Prostate gland (tissue), 2 donors: ENCODE results near the gene MTMR10. TPM values are rescaled to one million over a fixed set of nuclear protein-coding genes. Genes with fewer than 3 reads are reported as not detected.
A peak's percentile ranks its signal among the peaks of the same experiment; 100 is the strongest.

Experiments
- DNase-seq: peaks from one replicate; pipeline ENCODE4 v3.0.0-alpha.2; 2019; ENCODE audit warnings: low spot score
- H3K27ac ChIP-seq, 2 donors: fragments of 200-600 bp; sonication (generic); 2 replicates each; pipeline ENCODE4 v1.5.1; 2017 to 2019
- H3K27me3 ChIP-seq: fragments of 200-600 bp; sonication (generic); replicated peaks from 2 replicates; pipeline ENCODE4 v1.5.1; 2019; ENCODE audit not compliant: insufficient read depth
- H3K36me3 ChIP-seq, 2 donors: fragments of 200-600 bp; sonication (generic); 1 replicate in 1 of 2; 2 replicates in 1 of 2; pipeline versions ENCODE4 v1.5.1 to v1.8.1; 2017 to 2019
- H3K4me1 ChIP-seq: fragments of 200-600 bp; sonication (generic); replicated peaks from 2 replicates; pipeline ENCODE4 v1.5.1; 2019
- H3K4me3 ChIP-seq, 2 donors: fragments of 200-600 bp; sonication (generic); 2 replicates each; pipeline ENCODE4 v1.5.1; 2017 to 2019
- H3K9me3 ChIP-seq: fragments of 200-600 bp; sonication (generic); 2 replicates; pipeline ENCODE4 v1.5.1; 2017
- CTCF ChIP-seq, 4 experiments: fragments of 200-600 bp in 2 of 4; fragments of 450-650 bp in 2 of 4; sonication (generic) in 2 of 4; IDR thresholded peaks; 1 replicate in 3 of 4; 2 replicates in 1 of 4; pipeline ENCODE4 v1.5.1; 2016 to 2019; ENCODE audit warnings: antibody characterized with exemption in 4 of 4, mild to moderate bottlenecking in 2 of 4, moderate library complexity in 2 of 4
- POLR2A ChIP-seq: fragments of 450-650 bp; IDR thresholded peaks from one replicate; pipeline ENCODE4 v1.6.1; 2016; ENCODE audit warnings: antibody characterized with exemption, mild to moderate bottlenecking
- POLR2AphosphoS5 ChIP-seq: sonication (generic); formaldehyde crosslinking; IDR thresholded peaks from one replicate; pipeline ENCODE4 v1.6.1; 2017; ENCODE audit warnings: antibody characterized with exemption
- WGBS: methylation state at CpG from one replicate; pipeline ENCODE4 v1.1.5; 2018; 5-methylcytosine and 5-hydroxymethylcytosine counted together
- intact Hi-C: fragments of 100-400 bp; cut with DNase I; formaldehyde crosslinking; loops from one replicate; pipeline ENCODE4 v1.14.2; 2022
- total RNA-seq, 2 donors: library from RNA; depleted of rRNA; stranded (reverse); fragments of >200 nt; gene quantifications; one replicate each; pipeline ENCODE4 v1.1.0, GENCODE V29; 2016

The MTMR10 gene
- total RNA-seq, 2 donors from 2014 or later: 32.5 to 35.2 TPM

- peak overlapping the region; percentile 54 to 59 for H3K27ac ChIP-seq
- H3K9me3 ChIP-seq: no peaks in the 10 kb centered on the region
- no peaks in the 10 kb centered on the region for H3K36me3 ChIP-seq
- no peaks in the 10 kb centered on the region for H3K27me3 ChIP-seq
- no peaks in the 10 kb centered on the region for H3K4me1 ChIP-seq
- intact Hi-C loops: loop anchor here (10.0 kb wide), 2 partner anchors 59 to 141 kb away; no protein-coding TSS in a partner anchor
- WGBS: 44% methylated on average over 3 of the region's 3 CpGs
- no peak overlapping the region for H3K4me3 ChIP-seq
- TF ChIP-seq POLR2AphosphoS5 (no peak), CTCF (IDR thresholded peaks at IDR 0.05) (no peak), POLR2A (no peak)
- DNase-seq: no peak
Measured at GRCh38 chr15:30984118-30984517, 7.3 kb downstream of the MTMR10 start.

- intact Hi-C loops: no loop called here
- H3K9me3 ChIP-seq: no peaks in the 10 kb centered on the region
- H3K36me3 ChIP-seq: no peaks in the 10 kb centered on the region
- no peaks in the 10 kb centered on the region for H3K4me1 ChIP-seq
- DNase-seq: no peak
- no peaks in the 10 kb centered on the region for H3K27me3 ChIP-seq
- no peak overlapping the region for H3K27ac ChIP-seq
- WGBS: 94% methylated on average over 5 of the region's 5 CpGs
- TF ChIP-seq CTCF (IDR thresholded peaks at IDR 0.05) (no peak), POLR2AphosphoS5 (no peak), POLR2A (no peak)
- no peak overlapping the region for H3K4me3 ChIP-seq
Measured at GRCh38 chr15:30979457-30979856, 12.0 kb downstream of the MTMR10 start.

GRCh38 chr15:30978328-30978727 lies 13.1 kb downstream of the MTMR10 start:
- H3K27ac ChIP-seq: no peak overlapping the region
- TF ChIP-seq POLR2AphosphoS5: no peak
- no peak for TF ChIP-seq POLR2A
- no peak for TF ChIP-seq CTCF (IDR thresholded peaks at IDR 0.05)
- H3K36me3 ChIP-seq: no peaks in the 10 kb centered on the region
- H3K9me3 ChIP-seq: no peaks in the 10 kb centered on the region
- H3K27me3 ChIP-seq: no peaks in the 10 kb centered on the region
- DNase-seq: no peak
- no peaks in the 10 kb centered on the region for H3K4me1 ChIP-seq
- intact Hi-C loops: no loop called here
- no peak overlapping the region for H3K4me3 ChIP-seq

GRCh38 chr15:30974112-30974511 lies 17.3 kb downstream of the MTMR10 start:
- intact Hi-C loops: no loop called here

More at GRCh38 chr15:30974112-30974511, 17.3 kb downstream of the MTMR10 start:
- 89% methylated on average over 5 of the region's 5 CpGs for WGBS
- Histone ChIP-seq H3K27ac (no peak overlapping the region), H3K4me1 (no peaks in the 10 kb centered on the region), H3K27me3 (no peaks in the 10 kb centered on the region), H3K4me3 (no peak overlapping the region), H3K9me3 (no peaks in the 10 kb centered on the region), H3K36me3 (no peaks in the 10 kb centered on the region)
- TF ChIP-seq POLR2A (no peak), CTCF (IDR thresholded peaks at IDR 0.05) (no peak), POLR2AphosphoS5 (no peak)
- DNase-seq: no peak
